ENCODE results near the gene RBM7.

Gene RBM7

DNA sequence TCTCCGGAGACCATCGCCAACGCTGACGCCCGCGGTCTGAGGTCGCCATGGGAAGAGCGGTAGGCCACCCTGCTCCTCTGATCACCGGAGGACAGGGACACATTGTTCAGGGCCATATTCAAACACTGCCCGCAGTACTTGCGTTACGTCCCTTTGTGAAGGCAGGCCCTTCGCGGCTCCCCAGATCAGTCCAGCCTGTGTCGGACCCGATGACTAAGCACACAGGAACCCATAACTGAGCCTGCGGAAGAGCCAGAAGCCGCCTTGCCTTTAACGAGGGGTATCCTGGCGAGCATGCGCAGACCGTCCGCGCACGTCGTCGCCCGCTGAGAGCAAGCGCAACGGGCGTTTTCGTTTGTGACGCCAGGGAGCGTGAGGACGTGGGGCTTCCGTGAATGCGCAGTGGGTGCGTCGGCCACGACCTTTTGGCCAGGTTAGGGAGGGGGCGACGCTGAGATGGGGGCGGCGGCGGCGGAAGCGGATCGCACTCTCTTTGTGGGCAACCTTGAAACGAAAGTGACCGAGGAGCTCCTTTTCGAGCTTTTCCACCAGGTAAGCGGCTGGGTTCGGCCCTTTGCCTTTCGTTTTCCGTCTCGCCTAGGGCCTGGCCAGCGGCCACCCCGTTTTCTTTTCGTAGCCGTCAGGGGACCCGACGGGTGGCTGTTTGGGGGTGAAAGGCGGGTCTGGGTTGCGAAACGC is at the start of gene RBM7, which contains the start of gene C11orf71:
Gene RBM7, plus strand, starts transcription at position 451 of the 699 bp plus-strand sequence. Its CDS starts 6 bp downstream, at position 457.
Gene C11orf71, minus strand, starts transcription at position 296 of the 699 bp plus-strand sequence. Its CDS starts 180 bp downstream, at position 116.
- H3K36me3 ChIP-seq (ENCODE audit: control insufficient read depth in 1 of 2, insufficient read depth in 2 of 2, low read length in 2 of 2): peaks cover 8 to 10% of the 10 kb centered on the region in 2 donors
- H3K9me3 ChIP-seq (ENCODE audit: control insufficient read depth in 1 of 2, low read length in 2 of 2): no peaks in the 10 kb centered on the region
- peak within 1 kb of the TSS; percentile 100 for H3K27ac ChIP-seq (ENCODE audit: low read length)
- peaks cover 14 to 15% of the 10 kb centered on the region in 2 donors for H3K4me1 ChIP-seq (ENCODE audit: control insufficient read depth in 1 of 2, insufficient read depth in 2 of 2, low read length in 2 of 2)
- H3K27me3 ChIP-seq (ENCODE audit: low read depth, low read length): no peaks in the 10 kb centered on the region
- peak within 1 kb of the TSS; percentile 71 to 96 for H3K4me3 ChIP-seq (ENCODE audit: low read depth in 1 of 2, low read length in 2 of 2)

- no peak overlapping the region for H3K4me3 ChIP-seq (ENCODE audit: low read depth in 1 of 2, low read length in 2 of 2)
- H3K27ac ChIP-seq (ENCODE audit: low read length): no peak overlapping the region
- no peaks in the 10 kb centered on the region for H3K4me1 ChIP-seq (ENCODE audit: control insufficient read depth in 1 of 2, insufficient read depth in 2 of 2, low read length in 2 of 2)
- no peaks in the 10 kb centered on the region for H3K36me3 ChIP-seq (ENCODE audit: control insufficient read depth in 1 of 2, insufficient read depth in 2 of 2, low read length in 2 of 2)
- H3K27me3 ChIP-seq (ENCODE audit: low read depth, low read length): no peaks in the 10 kb centered on the region
- H3K9me3 ChIP-seq (ENCODE audit: control insufficient read depth in 1 of 2, low read length in 2 of 2): no peaks in the 10 kb centered on the region
Measured at GRCh38 chr11:114353443-114353842, 47.0 kb upstream of the RBM7 start.

- Histone ChIP-seq H3K27me3 (ENCODE audit: low read depth, low read length) (no peaks in the 10 kb centered on the region), H3K4me1 (ENCODE audit: control insufficient read depth in 1 of 2, insufficient read depth in 2 of 2, low read length in 2 of 2) (no peaks in the 10 kb centered on the region), H3K9me3 (ENCODE audit: control insufficient read depth in 1 of 2, low read length in 2 of 2) (no peaks in the 10 kb centered on the region), H3K36me3 (ENCODE audit: control insufficient read depth in 1 of 2, insufficient read depth in 2 of 2, low read length in 2 of 2) (no peaks in the 10 kb centered on the region), H3K27ac (ENCODE audit: low read length) (no peak overlapping the region), H3K4me3 (ENCODE audit: low read depth in 1 of 2, low read length in 2 of 2) (no peak overlapping the region)
Measured at GRCh38 chr11:114354076-114354475, 46.4 kb upstream of the RBM7 start.

GRCh38 chr11:114358716-114359115 is 41.8 kb upstream of the RBM7 start:
- no peaks in the 10 kb centered on the region for H3K4me1 ChIP-seq (ENCODE audit: control insufficient read depth in 1 of 2, insufficient read depth in 2 of 2, low read length in 2 of 2)
- no peak overlapping the region for H3K27ac ChIP-seq (ENCODE audit: low read length)
- H3K36me3 ChIP-seq (ENCODE audit: control insufficient read depth in 1 of 2, insufficient read depth in 2 of 2, low read length in 2 of 2): no peaks in the 10 kb centered on the region
- no peaks in the 10 kb centered on the region for H3K9me3 ChIP-seq (ENCODE audit: control insufficient read depth in 1 of 2, low read length in 2 of 2)
- no peaks in the 10 kb centered on the region for H3K27me3 ChIP-seq (ENCODE audit: low read depth, low read length)
- H3K4me3 ChIP-seq (ENCODE audit: low read depth in 1 of 2, low read length in 2 of 2): no peak overlapping the region

GRCh38 chr11:114359342-114359741 is 41.1 kb upstream of the RBM7 start:
- H3K4me3 ChIP-seq (ENCODE audit: low read depth in 1 of 2, low read length in 2 of 2): no peak overlapping the region
- no peaks in the 10 kb centered on the region for H3K9me3 ChIP-seq (ENCODE audit: control insufficient read depth in 1 of 2, low read length in 2 of 2)
- H3K27ac ChIP-seq (ENCODE audit: low read length): no peak overlapping the region
- H3K27me3 ChIP-seq (ENCODE audit: low read depth, low read length): no peaks in the 10 kb centered on the region
- H3K36me3 ChIP-seq (ENCODE audit: control insufficient read depth in 1 of 2, insufficient read depth in 2 of 2, low read length in 2 of 2): no peaks in the 10 kb centered on the region
- no peaks in the 10 kb centered on the region for H3K4me1 ChIP-seq (ENCODE audit: control insufficient read depth in 1 of 2, insufficient read depth in 2 of 2, low read length in 2 of 2)

DNA sequence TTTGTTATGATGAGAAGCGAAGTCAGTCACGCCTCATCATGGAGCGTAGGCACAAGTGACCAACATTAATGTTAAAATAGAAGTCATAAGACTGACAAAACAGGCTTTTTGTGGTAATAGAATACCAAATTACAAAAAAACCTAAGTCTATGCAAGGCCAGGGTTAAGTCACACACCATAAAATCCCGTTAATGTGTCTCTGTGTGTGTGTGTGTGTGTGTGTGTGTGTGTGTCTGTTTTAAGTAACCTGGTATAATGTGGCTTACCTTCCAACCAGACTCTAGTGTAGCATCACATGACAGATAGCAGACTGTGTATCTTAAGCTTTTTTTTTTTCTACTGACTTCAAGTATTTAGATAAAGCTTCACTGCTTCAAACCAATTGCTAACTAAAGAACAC is 38.1 kb upstream of the RBM7 start:
- no peaks in the 10 kb centered on the region for H3K9me3 ChIP-seq (ENCODE audit: control insufficient read depth in 1 of 2, low read length in 2 of 2)
- no peaks in the 10 kb centered on the region for H3K27me3 ChIP-seq (ENCODE audit: low read depth, low read length)
- no peaks in the 10 kb centered on the region for H3K36me3 ChIP-seq (ENCODE audit: control insufficient read depth in 1 of 2, insufficient read depth in 2 of 2, low read length in 2 of 2)
- H3K27ac ChIP-seq (ENCODE audit: low read length): no peak overlapping the region
- H3K4me3 ChIP-seq (ENCODE audit: low read depth in 1 of 2, low read length in 2 of 2): no peak overlapping the region
- H3K4me1 ChIP-seq (ENCODE audit: control insufficient read depth in 1 of 2, insufficient read depth in 2 of 2, low read length in 2 of 2): no peaks in the 10 kb centered on the region

DNA sequence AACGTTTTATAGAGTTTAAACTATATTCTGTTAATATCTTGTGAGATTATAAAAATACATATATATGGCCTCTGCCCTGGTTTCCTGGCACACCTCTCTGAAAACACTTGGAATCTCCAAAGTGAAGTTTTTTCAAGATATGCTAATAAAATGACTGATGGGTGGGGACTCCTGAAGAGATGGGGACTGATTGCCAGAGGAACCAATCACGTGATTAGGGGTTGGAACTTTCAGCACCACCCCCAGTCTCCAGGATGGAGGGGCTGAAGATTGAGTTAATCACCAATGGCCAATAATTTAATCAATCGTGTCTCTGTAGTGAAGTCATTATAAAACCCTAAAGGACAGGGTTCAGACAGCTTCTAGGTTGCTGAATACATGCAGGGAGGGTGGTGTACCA is 37.5 kb upstream of the RBM7 start:
- H3K4me1 ChIP-seq (ENCODE audit: control insufficient read depth in 1 of 2, insufficient read depth in 2 of 2, low read length in 2 of 2): no peaks in the 10 kb centered on the region

GRCh38 chr11:114366331-114367243 is 33.9 kb upstream of the RBM7 start:
- no peaks in the 10 kb centered on the region for H3K4me1 ChIP-seq (ENCODE audit: control insufficient read depth in 1 of 2, insufficient read depth in 2 of 2, low read length in 2 of 2)
- no peaks in the 10 kb centered on the region for H3K9me3 ChIP-seq (ENCODE audit: control insufficient read depth in 1 of 2, low read length in 2 of 2)
- no peaks in the 10 kb centered on the region for H3K27me3 ChIP-seq (ENCODE audit: low read depth, low read length)
- no peak overlapping the region for H3K4me3 ChIP-seq (ENCODE audit: low read depth in 1 of 2, low read length in 2 of 2)
- no peak overlapping the region for H3K27ac ChIP-seq (ENCODE audit: low read length)
- H3K36me3 ChIP-seq (ENCODE audit: control insufficient read depth in 1 of 2, insufficient read depth in 2 of 2, low read length in 2 of 2): no peaks in the 10 kb centered on the region

More for the DNA sequence above, 37.5 kb upstream of the RBM7 start:
- no peaks in the 10 kb centered on the region for H3K36me3 ChIP-seq (ENCODE audit: control insufficient read depth in 1 of 2, insufficient read depth in 2 of 2, low read length in 2 of 2)
- no peak overlapping the region for H3K27ac ChIP-seq (ENCODE audit: low read length)
- no peaks in the 10 kb centered on the region for H3K27me3 ChIP-seq (ENCODE audit: low read depth, low read length)
- no peak overlapping the region for H3K4me3 ChIP-seq (ENCODE audit: low read depth in 1 of 2, low read length in 2 of 2)
- no peaks in the 10 kb centered on the region for H3K9me3 ChIP-seq (ENCODE audit: control insufficient read depth in 1 of 2, low read length in 2 of 2)

DNA sequence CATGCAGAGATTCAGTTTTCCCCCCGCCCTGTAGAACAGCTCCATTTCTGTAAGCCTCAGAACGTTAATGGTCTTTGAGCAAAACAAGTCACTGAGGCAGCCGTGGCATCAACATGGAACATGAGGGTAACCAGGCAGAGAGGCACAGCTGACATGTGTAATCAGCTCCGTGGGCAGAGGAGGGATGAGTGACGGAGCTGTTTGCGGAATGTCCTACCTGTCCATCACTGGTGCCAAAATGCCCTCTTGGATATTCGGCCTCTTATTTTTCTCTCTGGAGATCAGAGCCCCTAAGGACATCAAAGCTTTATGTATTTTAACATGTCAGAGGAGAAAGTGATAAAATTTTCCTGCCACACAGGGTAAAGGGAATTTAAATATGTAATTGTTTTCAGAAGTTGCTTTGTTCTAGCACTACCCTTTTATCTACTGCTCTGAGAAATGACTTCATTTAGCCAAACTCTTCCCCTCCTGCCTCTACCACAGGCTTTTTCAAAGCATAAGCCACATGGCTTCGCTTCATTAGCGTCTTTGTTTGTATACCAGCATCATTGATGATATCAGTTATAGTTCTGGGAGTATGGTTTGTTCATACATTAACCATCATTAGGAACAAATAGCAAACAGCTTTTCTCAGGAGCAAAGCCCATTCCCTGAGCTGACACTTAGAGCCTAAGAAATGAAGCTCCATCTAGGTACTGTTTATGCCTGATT is 33.1 kb upstream of the RBM7 start:
- Histone ChIP-seq H3K27ac (ENCODE audit: low read length) (no peak overlapping the region), H3K27me3 (ENCODE audit: low read depth, low read length) (no peaks in the 10 kb centered on the region), H3K36me3 (ENCODE audit: control insufficient read depth in 1 of 2, insufficient read depth in 2 of 2, low read length in 2 of 2) (no peaks in the 10 kb centered on the region), H3K4me1 (ENCODE audit: control insufficient read depth in 1 of 2, insufficient read depth in 2 of 2, low read length in 2 of 2) (no peaks in the 10 kb centered on the region), H3K9me3 (ENCODE audit: control insufficient read depth in 1 of 2, low read length in 2 of 2) (no peaks in the 10 kb centered on the region), H3K4me3 (ENCODE audit: low read depth in 1 of 2, low read length in 2 of 2) (no peak overlapping the region)

- Histone ChIP-seq H3K36me3 (ENCODE audit: control insufficient read depth in 1 of 2, insufficient read depth in 2 of 2, low read length in 2 of 2) (no peaks in the 10 kb centered on the region), H3K4me1 (ENCODE audit: control insufficient read depth in 1 of 2, insufficient read depth in 2 of 2, low read length in 2 of 2) (no peaks in the 10 kb centered on the region), H3K27ac (ENCODE audit: low read length) (no peak overlapping the region)
Measured at GRCh38 chr11:114368918-114369680, 31.4 kb upstream of the RBM7 start.

More at GRCh38 chr11:114368918-114369680, 31.4 kb upstream of the RBM7 start:
- H3K4me3 ChIP-seq (ENCODE audit: low read depth in 1 of 2, low read length in 2 of 2): no peak overlapping the region
- no peaks in the 10 kb centered on the region for H3K27me3 ChIP-seq (ENCODE audit: low read depth, low read length)
- H3K9me3 ChIP-seq (ENCODE audit: control insufficient read depth in 1 of 2, low read length in 2 of 2): no peaks in the 10 kb centered on the region

Measured in muscle layer of duodenum (tissue), 2 donors.